Suprapubic skin (tissue), 4 donors: Measurements from ENCODE around the gene PEA15. TPM values are rescaled to one million over a fixed set of nuclear protein-coding genes. Genes with fewer than 3 reads are reported as not detected.

Experiments used
- DNase-seq, 2 donors: peaks; one replicate each; pipeline ENCODE4 v3.0.0-alpha.2; 2019; ENCODE audit warnings: low spot score in 2 of 2
- H3K27ac ChIP-seq: fragments of 200-600 bp; sonication (generic); one replicate; pipeline ENCODE4 v1.5.1; 2019
- H3K27me3 ChIP-seq: fragments of 200-600 bp; sonication (generic); one replicate; pipeline ENCODE4 v1.5.1; 2019
- H3K36me3 ChIP-seq: fragments of 200-600 bp; sonication (generic); one replicate; pipeline ENCODE4 v1.5.1; 2019
- H3K4me1 ChIP-seq: fragments of 200-600 bp; sonication (generic); one replicate; pipeline ENCODE4 v1.5.1; 2019
- H3K4me3 ChIP-seq: fragments of 200-600 bp; sonication (generic); one replicate; pipeline ENCODE4 v1.5.1; 2019; ENCODE audit warnings: mild to moderate bottlenecking
- H3K9me3 ChIP-seq: fragments of 200-600 bp; sonication (generic); one replicate; pipeline ENCODE4 v1.5.1; 2019
- EP300 ChIP-seq: sonication (generic); formaldehyde crosslinking; IDR thresholded peaks from one replicate; pipeline ENCODE4 v1.6.1; 2017; ENCODE audit warnings: antibody characterized with exemption
- POLR2A ChIP-seq, 2 donors: fragments of 450-650 bp; IDR thresholded peaks; one replicate each; pipeline ENCODE4 v1.6.1; 2017; ENCODE audit warnings: antibody characterized with exemption in 2 of 2, mild to moderate bottlenecking in 2 of 2, moderate library complexity in 2 of 2
- POLR2AphosphoS5 ChIP-seq, 3 donors: sonication (generic); formaldehyde crosslinking; IDR thresholded peaks; one replicate each; pipeline ENCODE4 v1.6.1; 2017; ENCODE audit warnings: antibody characterized with exemption in 3 of 3
- WGBS: methylation state at CpG from one replicate; pipeline ENCODE4 v1.1.5; 2018; 5-methylcytosine and 5-hydroxymethylcytosine counted together
- total RNA-seq, 4 donors: library from RNA; depleted of rRNA; stranded (reverse); fragments of >200 nt; gene quantifications; one replicate each; pipeline ENCODE4 v1.1.0, GENCODE V29; 2016
- TF ChIP-seq, protein P1 (sequence below), 2 donors: fragments of 200-600 bp in 1 of 2; fragments of 450-650 bp in 1 of 2; sonication (generic) in 1 of 2; IDR thresholded peaks; one replicate each; pipeline ENCODE4 v1.5.1; 2016 to 2019; ENCODE audit warnings: antibody characterized with exemption in 2 of 2, mild to moderate bottlenecking in 1 of 2, moderate library complexity in 1 of 2

The PEA15 gene
- total RNA-seq, 4 donors from 2014 or later = 51.0 to 82.6 (median 61.5) TPM

- WGBS = 83% methylated on average over 9 of the region's 9 CpGs
- H3K27ac ChIP-seq = no peak overlapping the region
- H3K9me3 ChIP-seq = no peaks in the 10 kb centered on the region
Measured at GRCh38 chr1:160193832-160194736, 11.1 kb upstream of the PEA15 start.

GRCh38 chr1:160194737-160195059, 10.5 kb upstream of the PEA15 start:
- Histone ChIP-seq H3K36me3 (no peaks in the 10 kb centered on the region), H3K9me3 (no peaks in the 10 kb centered on the region), H3K27me3 (no peaks in the 10 kb centered on the region), H3K4me1 (peaks cover 14% of the 10 kb centered on the region), H3K27ac (no peak overlapping the region), H3K4me3 (no peak overlapping the region)
- no peak for DNase-seq
- TF ChIP-seq POLR2AphosphoS5 (IDR thresholded peaks at IDR 0.05) (no peak), EP300 (no peak), POLR2A (IDR thresholded peaks at IDR 0.05) (no peak)
- TF ChIP-seq, protein P1, sequence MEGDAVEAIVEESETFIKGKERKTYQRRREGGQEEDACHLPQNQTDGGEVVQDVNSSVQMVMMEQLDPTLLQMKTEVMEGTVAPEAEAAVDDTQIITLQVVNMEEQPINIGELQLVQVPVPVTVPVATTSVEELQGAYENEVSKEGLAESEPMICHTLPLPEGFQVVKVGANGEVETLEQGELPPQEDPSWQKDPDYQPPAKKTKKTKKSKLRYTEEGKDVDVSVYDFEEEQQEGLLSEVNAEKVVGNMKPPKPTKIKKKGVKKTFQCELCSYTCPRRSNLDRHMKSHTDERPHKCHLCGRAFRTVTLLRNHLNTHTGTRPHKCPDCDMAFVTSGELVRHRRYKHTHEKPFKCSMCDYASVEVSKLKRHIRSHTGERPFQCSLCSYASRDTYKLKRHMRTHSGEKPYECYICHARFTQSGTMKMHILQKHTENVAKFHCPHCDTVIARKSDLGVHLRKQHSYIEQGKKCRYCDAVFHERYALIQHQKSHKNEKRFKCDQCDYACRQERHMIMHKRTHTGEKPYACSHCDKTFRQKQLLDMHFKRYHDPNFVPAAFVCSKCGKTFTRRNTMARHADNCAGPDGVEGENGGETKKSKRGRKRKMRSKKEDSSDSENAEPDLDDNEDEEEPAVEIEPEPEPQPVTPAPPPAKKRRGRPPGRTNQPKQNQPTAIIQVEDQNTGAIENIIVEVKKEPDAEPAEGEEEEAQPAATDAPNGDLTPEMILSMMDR (IDR thresholded peaks at IDR 0.05) = no peak
- 65% methylated on average over 2 of the region's 2 CpGs for WGBS

More at GRCh38 chr1:160193832-160194736, 11.1 kb upstream of the PEA15 start:
- Histone ChIP-seq H3K36me3 (no peaks in the 10 kb centered on the region), H3K27me3 (no peaks in the 10 kb centered on the region), H3K4me3 (no peak overlapping the region), H3K4me1 (peaks cover 18% of the 10 kb centered on the region)
- DNase-seq = no peak
- TF ChIP-seq, protein P1 (IDR thresholded peaks at IDR 0.05) = no peak
- no peak for TF ChIP-seq POLR2AphosphoS5 (IDR thresholded peaks at IDR 0.05)
- TF ChIP-seq POLR2A (IDR thresholded peaks at IDR 0.05) = no peak

DNA sequence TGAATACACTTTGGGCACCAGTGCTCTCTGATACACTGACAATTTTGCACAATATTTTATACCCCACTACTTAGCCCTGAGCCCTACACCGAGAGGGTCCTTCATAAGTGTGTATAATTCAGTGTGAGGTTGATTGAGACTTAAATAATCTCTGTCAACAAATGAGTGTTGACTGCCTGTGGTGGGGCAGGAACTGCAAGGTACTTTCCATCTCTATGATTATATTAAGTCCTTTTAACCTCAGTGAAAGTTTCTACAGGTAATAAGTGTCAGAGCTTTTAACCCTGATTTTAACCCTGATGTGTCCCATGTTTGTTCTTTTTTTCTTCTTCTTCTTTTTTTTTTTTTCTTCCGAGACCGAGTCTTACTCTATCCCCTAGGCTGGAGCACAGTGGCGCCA, 9.0 kb upstream of the PEA15 start:
- 83% methylated on average over 4 of the region's 4 CpGs for WGBS
- no peak overlapping the region for H3K4me3 ChIP-seq

DNA sequence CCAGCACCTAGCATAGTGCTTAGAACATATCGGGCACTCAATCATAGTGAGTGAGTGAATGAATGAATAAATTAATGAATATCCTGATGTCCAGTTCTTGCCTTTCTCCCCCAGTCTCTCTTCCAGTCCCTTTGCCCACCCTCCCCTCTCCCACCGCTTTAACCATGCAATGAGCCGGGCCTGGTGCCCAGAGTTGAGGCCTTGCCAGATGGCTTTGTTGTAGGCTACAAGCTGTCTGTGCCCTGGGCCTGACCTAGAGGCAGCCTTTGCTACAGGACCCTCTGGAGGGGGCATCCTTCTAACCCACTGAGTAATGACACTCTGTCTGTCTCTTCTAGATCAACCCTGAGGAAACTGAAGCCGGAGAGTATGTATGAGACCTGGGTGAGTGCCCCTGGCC, 8.0 kb upstream of the PEA15 start:
- H3K36me3 ChIP-seq = no peaks in the 10 kb centered on the region
- DNase-seq = no peak
- H3K4me1 ChIP-seq = peaks cover 10% of the 10 kb centered on the region
- H3K9me3 ChIP-seq = no peaks in the 10 kb centered on the region
- H3K27ac ChIP-seq = no peak overlapping the region
- no peaks in the 10 kb centered on the region for H3K27me3 ChIP-seq
- TF ChIP-seq, protein P1 (IDR thresholded peaks at IDR 0.05) = no peak
- no peak for TF ChIP-seq POLR2AphosphoS5 (IDR thresholded peaks at IDR 0.05)
- TF ChIP-seq EP300 = no peak
- TF ChIP-seq POLR2A (IDR thresholded peaks at IDR 0.05) = no peak
- 91% methylated on average over 4 of the region's 4 CpGs for WGBS
- H3K4me3 ChIP-seq = no peak overlapping the region

More for the DNA sequence above, 9.0 kb upstream of the PEA15 start:
- DNase-seq = no peak
- Histone ChIP-seq H3K4me1 (peaks cover 10% of the 10 kb centered on the region), H3K9me3 (no peaks in the 10 kb centered on the region), H3K27me3 (no peaks in the 10 kb centered on the region), H3K27ac (no peak overlapping the region), H3K36me3 (no peaks in the 10 kb centered on the region)
- no peak for TF ChIP-seq EP300
- TF ChIP-seq POLR2AphosphoS5 (IDR thresholded peaks at IDR 0.05) = no peak
- TF ChIP-seq POLR2A (IDR thresholded peaks at IDR 0.05) = no peak
- TF ChIP-seq, protein P1 (IDR thresholded peaks at IDR 0.05) = no peak

GRCh38 chr1:160200786-160201185, 4.4 kb upstream of the PEA15 start:
- no peak overlapping the region for H3K27ac ChIP-seq
- H3K4me1 ChIP-seq = peaks cover 10% of the 10 kb centered on the region
- TF ChIP-seq, protein P1 (IDR thresholded peaks at IDR 0.05) = no peak
- no peak for TF ChIP-seq POLR2AphosphoS5 (IDR thresholded peaks at IDR 0.05)
- TF ChIP-seq EP300 = no peak
- no peak for TF ChIP-seq POLR2A (IDR thresholded peaks at IDR 0.05)
- no peaks in the 10 kb centered on the region for H3K9me3 ChIP-seq
- no peak overlapping the region for H3K4me3 ChIP-seq
- WGBS = 86% methylated on average over 4 of the region's 4 CpGs
- no peak for DNase-seq
- H3K27me3 ChIP-seq = no peaks in the 10 kb centered on the region
- H3K36me3 ChIP-seq = no peaks in the 10 kb centered on the region
